WI38 (cell line): ENCODE data around the gene RINL.

Experiments
- H3K4me3 ChIP-seq: 2 replicates; pipeline ENCODE4 v1.5.1; 2011; ENCODE audit warnings: low read depth, mild to moderate bottlenecking, control low read depth, low read length
- CTCF ChIP-seq: IDR thresholded peaks from 2 replicates; pipeline ENCODE4 v1.5.1; 2012; ENCODE audit warnings: low read depth, mild to moderate bottlenecking, control low read depth, low read length

The RINL gene

GRCh38 chr19:38918526-38918925 lies 40.5 kb upstream of the RINL start:
- no peak overlapping the region for H3K4me3 ChIP-seq
- TF ChIP-seq CTCF: no peak

- no peak overlapping the region for H3K4me3 ChIP-seq
- TF ChIP-seq CTCF: no peak
These were observed 39.9 kb upstream of the RINL start for GRCh38 chr19:38917921-38918491.

GRCh38 chr19:38917516-38917915 lies 39.4 kb upstream of the RINL start:
- no peak overlapping the region for H3K4me3 ChIP-seq
- no peak for TF ChIP-seq CTCF

- H3K4me3 ChIP-seq: no peak overlapping the region
- no peak for TF ChIP-seq CTCF
These were observed 37.5 kb upstream of the RINL start for GRCh38 chr19:38915329-38916321.

GRCh38 chr19:38913958-38914357 lies 35.9 kb upstream of the RINL start:
- TF ChIP-seq CTCF: no peak
- no peak overlapping the region for H3K4me3 ChIP-seq

- no peak for TF ChIP-seq CTCF
- H3K4me3 ChIP-seq: no peak overlapping the region
These were observed 34.8 kb upstream of the RINL start for GRCh38 chr19:38912600-38913514.
